NT2/D1 (cell line): ENCODE measurements around the gene MACROH2A2.

Experiments
- YY1 ChIP-seq: IDR thresholded peaks from 2 replicates; pipeline ENCODE4 v1.6.1; 2011; ENCODE audit not compliant: insufficient read length, insufficient read depth
- ZNF274 ChIP-seq: IDR thresholded peaks from 2 replicates; pipeline ENCODE4 v1.6.1; 2011; ENCODE audit warnings: mild to moderate bottlenecking, low read depth, low read length

GRCh38 chr10:70158113-70158512 lies 105.5 kb downstream of the MACROH2A2 start:
- TF ChIP-seq YY1 (no peak), ZNF274 (no peak)
